H1 (cell line): ENCODE results near the gene KLHL3. TPM values are rescaled to one million over a fixed set of nuclear protein-coding genes. Genes with fewer than 3 reads are reported as not detected.

Experiments used
- BACH1 ChIP-seq: IDR thresholded peaks from 2 replicates; pipeline ENCODE4 v1.6.1; 2012; ENCODE audit warnings: low read length, improper control_type of control experiment
- CHD7 ChIP-seq: fragments of 300-600 bp; sonication (generic); IDR thresholded peaks from 2 replicates; pipeline ENCODE4 v1.7.1; 2012; ENCODE audit warnings: low read length, moderate library complexity, mild to moderate bottlenecking, inconsistent platforms; ENCODE audit not compliant: insufficient replicate concordance
- GABPA ChIP-seq: IDR thresholded peaks from 2 replicates; pipeline ENCODE4 v1.6.1; 2011; ENCODE audit warnings: mild to moderate bottlenecking, low read length, moderate library complexity, borderline replicate concordance; ENCODE audit not compliant: insufficient read depth
- HDAC2 ChIP-seq, 2 experiments: fragments of 300-600 bp in 1 of 2; sonication (generic) in 1 of 2; IDR thresholded peaks; 2 replicates each; pipeline ENCODE4 v1.6.1; 2011 to 2012; ENCODE audit warnings: low read depth in 2 of 2, low read length in 2 of 2, mild to moderate bottlenecking in 2 of 2, moderate library complexity in 2 of 2, borderline replicate concordance in 1 of 2, inconsistent platforms in 1 of 2
- KDM4A ChIP-seq: IDR thresholded peaks from one replicate; pipeline ENCODE4 v1.7.1; 2012; ENCODE audit warnings: low read depth, mild to moderate bottlenecking, moderate library complexity, low read length, inconsistent platforms; ENCODE audit not compliant: severe bottlenecking
- RBBP5 ChIP-seq: IDR thresholded peaks from 2 replicates; pipeline ENCODE4 v1.7.1; 2012; ENCODE audit warnings: low read depth, mild to moderate bottlenecking, inconsistent platforms, low read length, moderate library complexity, borderline replicate concordance
- SIRT6 ChIP-seq: IDR thresholded peaks from one replicate; pipeline ENCODE4 v1.7.1; 2012; ENCODE audit warnings: low read length, inconsistent platforms
- polyA plus RNA-seq, 7 experiments: library from polyadenylated mRNA; depleted of rRNA in 3 of 7; stranded (reverse) in 5 of 7; unstranded in 2 of 7; fragments of >200 nt in 5 of 7; fragments of 200-250 nt in 2 of 7; gene quantifications; 1 replicate in 5 of 7; 2 replicates in 1 of 7; 4 replicates in 1 of 7; pipeline versions ENCODE4 v1.2.1 to v1.2.3, GENCODE V29; 2011 to 2013; ENCODE audit warnings: missing spikeins in 2 of 7, mixed read lengths in 2 of 7
- total RNA-seq: library from RNA; stranded (reverse); fragmentation: NEBNext Ultra II Directional; extraction: Animal tissue kit (Norgen Biotek cat#: 25700); gene quantifications from 2 replicates; pipeline ENCODE4 v1.2.1, GENCODE V29; 2021
- TF ChIP-seq, protein P1 (sequence below), 3 experiments: IDR thresholded peaks; 1 replicate in 2 of 3; 2 replicates in 1 of 3; pipeline versions ENCODE4 v1.5.1 to v1.6.1; 2011; ENCODE audit warnings: low read length in 3 of 3, mild to moderate bottlenecking in 3 of 3, inconsistent platforms in 2 of 3, low read depth in 1 of 3, moderate library complexity in 1 of 3; ENCODE audit not compliant: insufficient read depth in 1 of 3; ENCODE audit errors: control extremely low read depth in 1 of 3

KLHL3 gene
- total and polyA plus RNA-seq, 2 of the 8 experiments (the other 6 are each of a cell fraction or from before 2014, with no cell fraction given) = 7.4 to 13.7 TPM

DNA sequence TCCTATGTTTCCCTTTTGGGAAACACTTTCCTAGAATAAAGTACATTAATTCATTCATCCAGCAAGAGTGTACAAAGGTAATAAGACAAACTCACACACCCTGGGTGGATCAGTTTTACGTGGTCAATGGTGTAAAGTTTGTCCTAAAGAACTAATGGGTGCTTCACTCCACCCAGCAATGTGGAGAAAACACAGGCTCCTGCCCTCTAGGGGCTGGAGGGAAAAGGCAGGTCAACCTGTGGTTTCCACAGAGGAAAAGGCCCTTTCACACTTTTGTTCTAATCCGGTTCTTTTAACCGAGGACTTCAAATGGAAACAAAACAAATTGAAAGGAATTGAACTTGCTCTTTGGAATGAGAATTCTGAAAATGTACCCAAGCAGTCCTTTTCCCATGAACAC, 155.9 kb downstream of the KLHL3 start (continued):
- TF ChIP-seq CHD7 (no peak), HDAC2 (IDR thresholded peaks at IDR 0.05; ENCODE audit: borderline replicate concordance in 1 of 2, low read depth in 2 of 2, low read length in 2 of 2) (no peak), RBBP5 (no peak), SIRT6 (no peak), GABPA (no peak), KDM4A (no peak), BACH1 (peak; percentile 34; the same call in 1 of the 2 replicates)
- TF ChIP-seq, protein P1, sequence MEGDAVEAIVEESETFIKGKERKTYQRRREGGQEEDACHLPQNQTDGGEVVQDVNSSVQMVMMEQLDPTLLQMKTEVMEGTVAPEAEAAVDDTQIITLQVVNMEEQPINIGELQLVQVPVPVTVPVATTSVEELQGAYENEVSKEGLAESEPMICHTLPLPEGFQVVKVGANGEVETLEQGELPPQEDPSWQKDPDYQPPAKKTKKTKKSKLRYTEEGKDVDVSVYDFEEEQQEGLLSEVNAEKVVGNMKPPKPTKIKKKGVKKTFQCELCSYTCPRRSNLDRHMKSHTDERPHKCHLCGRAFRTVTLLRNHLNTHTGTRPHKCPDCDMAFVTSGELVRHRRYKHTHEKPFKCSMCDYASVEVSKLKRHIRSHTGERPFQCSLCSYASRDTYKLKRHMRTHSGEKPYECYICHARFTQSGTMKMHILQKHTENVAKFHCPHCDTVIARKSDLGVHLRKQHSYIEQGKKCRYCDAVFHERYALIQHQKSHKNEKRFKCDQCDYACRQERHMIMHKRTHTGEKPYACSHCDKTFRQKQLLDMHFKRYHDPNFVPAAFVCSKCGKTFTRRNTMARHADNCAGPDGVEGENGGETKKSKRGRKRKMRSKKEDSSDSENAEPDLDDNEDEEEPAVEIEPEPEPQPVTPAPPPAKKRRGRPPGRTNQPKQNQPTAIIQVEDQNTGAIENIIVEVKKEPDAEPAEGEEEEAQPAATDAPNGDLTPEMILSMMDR (IDR thresholded peaks at IDR 0.05; ENCODE audit: control extremely low read depth in 1 of 3, insufficient read depth in 1 of 3, low read depth in 1 of 3, low read length in 3 of 3) = peak; percentile 39 to 53 (median 50)
